Progenitor cell of endocrine pancreas (in vitro differentiated cells): ENCODE data around the gene BCO1. TPM values are rescaled to one million over a fixed set of nuclear protein-coding genes. Genes with fewer than 3 reads are reported as not detected.

Experiments used
- DNase-seq: peaks from one replicate; pipeline ENCODE4 v3.0.0; 2021; ENCODE audit warnings: low spot score; ENCODE audit not compliant: unreplicated experiment
- H3K27ac Mint-ChIP-seq: 2 replicates; pipeline ENCODE4 v1.8.0; 2021; ENCODE audit warnings: mild to moderate bottlenecking, moderate library complexity, mixed read lengths
- H3K27me3 Mint-ChIP-seq: 2 replicates; pipeline ENCODE4 v1.8.0; 2021; ENCODE audit warnings: mixed read lengths
- H3K36me3 Mint-ChIP-seq: 2 replicates; pipeline ENCODE4 v1.8.0; 2022; ENCODE audit warnings: mixed read lengths; ENCODE audit not compliant: insufficient read depth
- H3K4me1 Mint-ChIP-seq: 2 replicates; pipeline ENCODE4 v1.8.0; 2021; ENCODE audit warnings: low read depth, mixed read lengths
- H3K4me3 Mint-ChIP-seq: 2 replicates; pipeline ENCODE4 v1.8.0; 2021; ENCODE audit warnings: low read depth, mild to moderate bottlenecking, moderate library complexity, mixed read lengths
- H3K9me3 Mint-ChIP-seq: 2 replicates; pipeline ENCODE4 v1.8.0; 2021; ENCODE audit warnings: low read depth, mixed read lengths
- CTCF ChIP-seq: fragments of 200-600 bp; sonication (generic); IDR thresholded peaks from one replicate; pipeline ENCODE4 v1.5.0; 2021; ENCODE audit warnings: antibody characterized with exemption, mild to moderate bottlenecking; ENCODE audit not compliant: unreplicated experiment
- total RNA-seq: library from RNA; stranded (reverse); gene quantifications from 2 replicates; pipeline ENCODE4 v1.2.1, GENCODE V29; 2021

BCO1 gene
- total RNA-seq, 1 donor from 2014 or later: 3.3 TPM

- H3K27me3 Mint-ChIP-seq: no peaks in the 10 kb centered on the region
- DNase-seq: no peak
- peaks cover 4% of the 10 kb centered on the region for H3K36me3 Mint-ChIP-seq
- TF ChIP-seq CTCF: no peak
- peaks cover 6% of the 10 kb centered on the region for H3K4me1 Mint-ChIP-seq
- H3K9me3 Mint-ChIP-seq: peaks cover 6% of the 10 kb centered on the region
- H3K4me3 Mint-ChIP-seq: no peak overlapping the region
- no peak overlapping the region for H3K27ac Mint-ChIP-seq
Measured at GRCh38 chr16:81265052-81265451, 26.6 kb downstream of the BCO1 start.

- H3K9me3 Mint-ChIP-seq: peaks cover 4% of the 10 kb centered on the region
- H3K36me3 Mint-ChIP-seq: peaks cover 2% of the 10 kb centered on the region
- no peak overlapping the region for H3K27ac Mint-ChIP-seq
- H3K4me1 Mint-ChIP-seq: peaks cover 6% of the 10 kb centered on the region
- no peak for TF ChIP-seq CTCF
- no peaks in the 10 kb centered on the region for H3K27me3 Mint-ChIP-seq
- no peak overlapping the region for H3K4me3 Mint-ChIP-seq
- no peak for DNase-seq
Measured at GRCh38 chr16:81265658-81266451, 27.4 kb downstream of the BCO1 start.

- Mint-ChIP-seq H3K27me3 (no peaks in the 10 kb centered on the region), H3K9me3 (peaks cover 3% of the 10 kb centered on the region), H3K36me3 (peaks cover 4% of the 10 kb centered on the region), H3K4me3 (no peak overlapping the region), H3K4me1 (peaks cover 6% of the 10 kb centered on the region), H3K27ac (peak overlapping the region; percentile 14)
- no peak for TF ChIP-seq CTCF
- DNase-seq: no peak
Measured at GRCh38 chr16:81266680-81267095, 28.2 kb downstream of the BCO1 start.

GRCh38 chr16:81268509-81268908 is 30.0 kb downstream of the BCO1 start:
- no peak for DNase-seq
- H3K36me3 Mint-ChIP-seq: peaks cover 2% of the 10 kb centered on the region
- H3K4me3 Mint-ChIP-seq: no peak overlapping the region
- no peaks in the 10 kb centered on the region for H3K9me3 Mint-ChIP-seq
- peaks cover 6% of the 10 kb centered on the region for H3K4me1 Mint-ChIP-seq
- H3K27me3 Mint-ChIP-seq: no peaks in the 10 kb centered on the region
- no peak overlapping the region for H3K27ac Mint-ChIP-seq
- no peak for TF ChIP-seq CTCF

- Mint-ChIP-seq H3K27me3 (no peaks in the 10 kb centered on the region), H3K4me3 (no peak overlapping the region), H3K27ac (no peak overlapping the region), H3K9me3 (no peaks in the 10 kb centered on the region), H3K4me1 (peaks cover 6% of the 10 kb centered on the region), H3K36me3 (peaks cover 2% of the 10 kb centered on the region)
- no peak for DNase-seq
- TF ChIP-seq CTCF: no peak
Measured at GRCh38 chr16:81273223-81273950, 34.9 kb downstream of the BCO1 start.
